ENCODE data around the gene LARGE1.

LARGE1 gene

DNA sequence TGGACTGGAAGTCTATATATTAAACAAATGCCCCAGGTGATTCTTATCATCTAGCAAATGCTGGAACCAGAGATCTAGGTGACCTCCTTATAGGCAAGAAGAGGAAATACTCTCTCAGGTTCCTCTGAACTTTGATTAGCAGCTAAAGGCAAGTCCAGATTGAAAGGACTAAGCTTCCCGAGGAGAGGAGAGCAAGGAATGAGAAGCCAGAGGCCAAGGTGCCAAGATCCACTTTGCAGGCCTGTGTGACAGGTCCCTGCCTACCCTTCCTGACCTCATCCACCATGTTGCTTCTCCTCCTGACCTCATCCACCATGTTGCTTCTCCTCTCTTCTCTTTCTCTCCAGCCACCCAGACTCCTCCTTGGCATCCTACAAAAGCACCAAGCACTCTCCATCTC lies 173.2 kb downstream of the LARGE1 start:
- TF ChIP-seq, protein P1, sequence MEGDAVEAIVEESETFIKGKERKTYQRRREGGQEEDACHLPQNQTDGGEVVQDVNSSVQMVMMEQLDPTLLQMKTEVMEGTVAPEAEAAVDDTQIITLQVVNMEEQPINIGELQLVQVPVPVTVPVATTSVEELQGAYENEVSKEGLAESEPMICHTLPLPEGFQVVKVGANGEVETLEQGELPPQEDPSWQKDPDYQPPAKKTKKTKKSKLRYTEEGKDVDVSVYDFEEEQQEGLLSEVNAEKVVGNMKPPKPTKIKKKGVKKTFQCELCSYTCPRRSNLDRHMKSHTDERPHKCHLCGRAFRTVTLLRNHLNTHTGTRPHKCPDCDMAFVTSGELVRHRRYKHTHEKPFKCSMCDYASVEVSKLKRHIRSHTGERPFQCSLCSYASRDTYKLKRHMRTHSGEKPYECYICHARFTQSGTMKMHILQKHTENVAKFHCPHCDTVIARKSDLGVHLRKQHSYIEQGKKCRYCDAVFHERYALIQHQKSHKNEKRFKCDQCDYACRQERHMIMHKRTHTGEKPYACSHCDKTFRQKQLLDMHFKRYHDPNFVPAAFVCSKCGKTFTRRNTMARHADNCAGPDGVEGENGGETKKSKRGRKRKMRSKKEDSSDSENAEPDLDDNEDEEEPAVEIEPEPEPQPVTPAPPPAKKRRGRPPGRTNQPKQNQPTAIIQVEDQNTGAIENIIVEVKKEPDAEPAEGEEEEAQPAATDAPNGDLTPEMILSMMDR (IDR thresholded peaks at IDR 0.05; ENCODE audit: insufficient read depth, low read depth, low read length, missing control alignments) = no peak
- no peak for DNase-seq (ENCODE audit: low read depth)
- H3K4me3 ChIP-seq (ENCODE audit: low read length) = no peak overlapping the region

DNA sequence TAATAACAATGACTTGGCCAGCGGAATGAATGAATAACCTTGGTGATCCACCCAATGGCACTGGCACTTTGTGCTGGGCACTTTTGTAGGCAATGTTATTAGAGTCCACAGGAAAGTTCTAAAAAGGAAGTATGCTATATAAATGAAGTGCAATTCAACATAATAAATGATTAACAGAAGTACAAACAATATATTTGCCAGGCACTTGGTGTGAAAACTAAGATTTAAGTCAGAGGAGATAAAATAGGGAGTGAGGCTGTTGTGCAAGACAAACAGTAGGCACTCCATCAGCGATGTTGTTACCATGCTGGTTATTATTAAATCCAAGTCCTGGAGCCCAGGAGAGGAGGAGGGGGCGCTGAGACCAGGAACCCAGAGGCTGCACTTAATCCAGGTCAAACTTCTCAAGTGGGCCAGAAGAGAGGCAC lies 173.8 kb downstream of the LARGE1 start:
- DNase-seq (ENCODE audit: low read depth) = no peak
- TF ChIP-seq, protein P1 (IDR thresholded peaks at IDR 0.05; ENCODE audit: insufficient read depth, low read depth, low read length, missing control alignments) = no peak
- H3K4me3 ChIP-seq (ENCODE audit: low read length) = no peak overlapping the region

DNA sequence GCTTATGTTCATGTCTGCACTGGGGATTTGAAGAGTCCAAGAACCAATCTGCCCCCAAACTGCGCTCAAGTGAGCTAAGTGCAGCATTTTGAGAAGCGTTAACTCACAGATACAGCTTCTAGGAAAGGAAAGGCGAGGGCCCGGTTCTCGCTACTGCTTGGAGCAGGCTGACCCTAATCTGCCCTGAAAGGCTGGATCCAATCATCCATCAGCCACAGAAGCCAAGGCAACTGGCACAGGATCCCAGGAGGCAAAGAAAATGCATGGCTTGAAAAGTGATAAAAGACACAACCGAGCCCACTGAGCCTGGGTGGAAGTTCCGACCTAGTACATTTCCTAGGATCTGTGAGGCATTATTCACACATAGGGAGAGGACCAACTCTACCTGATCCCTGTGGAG lies 174.8 kb downstream of the LARGE1 start:
- H3K4me3 ChIP-seq (ENCODE audit: low read length) = no peak overlapping the region
- no peak for DNase-seq (ENCODE audit: low read depth)
- TF ChIP-seq, protein P1 (IDR thresholded peaks at IDR 0.05; ENCODE audit: insufficient read depth, low read depth, low read length, missing control alignments) = no peak

DNA sequence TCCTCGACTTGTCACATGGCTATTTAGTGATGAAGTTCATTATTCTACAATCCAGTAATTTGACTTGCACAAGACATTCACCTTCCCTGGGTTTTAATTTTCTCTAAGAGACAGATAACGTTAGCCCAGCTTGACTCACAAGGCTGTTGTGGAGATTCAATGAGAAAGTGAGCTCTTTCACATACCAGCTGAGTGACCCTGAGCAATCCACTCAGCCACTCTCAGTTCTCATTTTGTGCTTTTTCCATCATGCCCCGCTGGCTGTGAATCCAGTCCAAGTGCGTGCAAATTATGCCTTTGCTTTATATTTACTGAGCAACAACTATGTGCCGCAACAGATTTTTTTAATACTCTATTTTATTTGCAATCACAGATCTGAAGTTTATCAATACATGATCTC lies 176.5 kb downstream of the LARGE1 start:
- DNase-seq (ENCODE audit: low read depth) = no peak
- TF ChIP-seq, protein P1 (IDR thresholded peaks at IDR 0.05; ENCODE audit: insufficient read depth, low read depth, low read length, missing control alignments) = no peak
- H3K4me3 ChIP-seq (ENCODE audit: low read length) = no peak overlapping the region

DNA sequence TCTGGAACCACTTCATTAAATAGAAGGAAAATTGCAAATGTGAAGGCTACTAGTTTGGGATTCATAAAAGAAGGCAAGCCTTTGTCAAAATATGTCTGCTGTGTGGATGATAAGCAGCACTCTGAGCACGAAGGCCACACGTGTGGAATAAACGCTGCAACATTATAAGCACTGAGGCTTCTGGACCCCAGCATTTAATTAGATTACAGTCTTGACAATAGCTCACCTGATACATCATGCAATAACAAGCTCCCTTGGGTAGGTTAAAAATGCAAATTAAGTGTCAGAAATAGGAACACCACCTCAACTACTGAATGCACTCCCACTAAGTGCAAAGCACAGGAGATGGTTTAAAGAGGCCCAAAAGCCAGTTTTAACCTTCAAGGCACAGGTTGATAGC lies 179.3 kb downstream of the LARGE1 start:
- TF ChIP-seq, protein P1 (IDR thresholded peaks at IDR 0.05; ENCODE audit: insufficient read depth, low read depth, low read length, missing control alignments) = no peak
- DNase-seq (ENCODE audit: low read depth) = no peak

DNA sequence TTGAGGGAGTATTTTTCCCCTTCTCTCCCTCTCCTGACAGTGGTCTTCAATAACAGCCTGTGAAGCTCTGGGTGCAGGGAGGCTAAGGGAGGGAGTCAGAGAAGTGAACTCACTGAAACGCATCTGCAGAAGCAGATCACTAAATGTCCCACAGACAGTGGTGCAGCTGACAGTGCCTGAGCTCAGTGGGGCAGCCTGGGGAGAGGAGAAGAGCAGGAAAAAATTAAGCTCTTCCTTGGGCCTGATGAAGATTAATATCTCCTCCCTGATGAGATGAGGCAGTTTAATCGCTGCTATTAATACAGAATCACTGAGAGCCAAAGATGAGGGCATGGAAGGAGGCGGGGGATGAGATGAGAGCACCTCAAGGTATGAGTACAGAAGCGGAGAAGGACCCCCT lies 180.8 kb downstream of the LARGE1 start:
- TF ChIP-seq, protein P1 (IDR thresholded peaks at IDR 0.05; ENCODE audit: insufficient read depth, low read depth, low read length, missing control alignments) = no peak
- H3K4me3 ChIP-seq (ENCODE audit: low read length) = no peak overlapping the region
- no peak for DNase-seq (ENCODE audit: low read depth)

More for the DNA sequence above, 179.3 kb downstream of the LARGE1 start:
- no peak overlapping the region for H3K4me3 ChIP-seq (ENCODE audit: low read length)

DNA sequence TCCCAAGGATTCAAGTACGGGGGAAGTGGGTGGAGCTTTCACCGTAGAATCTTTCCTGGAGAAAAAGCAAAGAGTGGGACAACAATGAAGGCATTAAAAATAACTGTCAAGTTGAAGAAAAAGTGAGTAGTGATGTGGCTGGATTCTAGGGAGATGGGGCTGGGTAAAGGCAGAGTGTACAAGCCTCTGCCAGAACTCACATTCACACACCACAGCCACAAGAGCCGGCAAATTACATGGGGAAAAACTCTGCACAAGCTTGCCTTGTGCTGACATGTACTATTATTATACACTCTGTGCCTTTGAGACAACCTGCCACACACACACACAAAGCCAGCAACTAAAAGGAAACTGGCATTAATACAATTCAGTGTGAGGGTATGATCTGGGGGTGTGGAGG lies 182.6 kb downstream of the LARGE1 start:
- DNase-seq (ENCODE audit: low read depth) = no peak
- TF ChIP-seq, protein P1 (IDR thresholded peaks at IDR 0.05; ENCODE audit: insufficient read depth, low read depth, low read length, missing control alignments) = no peak
- no peak overlapping the region for H3K4me3 ChIP-seq (ENCODE audit: low read length)

All from epithelial cell of esophagus (primary cell).